CD4-positive, alpha-beta T cell treated with Interleukin-12 subunit alpha and Interleukin-12 subunit beta, for 1 hour (primary cell): ENCODE data around the gene OR2V1.
"Not testable (repeated sequence)": the region's sequence is repeated elsewhere in the genome, so short reads cannot be mapped to it uniquely, and the experiment has no call there.

Experiments
- DNase-seq: peaks from one replicate; pipeline ENCODE4 v3.0.0-alpha.2; 2020

OR2V1 gene

GRCh38 chr5:181127907-181128626 lies 2.9 kb downstream of the OR2V1 start:
- DNase-seq, result no peak

GRCh38 chr5:181127456-181127855 lies 3.5 kb downstream of the OR2V1 start:
- DNase-seq, result no peak

- DNase-seq, result no peak
Measured at GRCh38 chr5:181126841-181127240, 4.1 kb downstream of the OR2V1 start.

- no peak for DNase-seq
Measured at GRCh38 chr5:181124526-181124925, 6.4 kb downstream of the OR2V1 start.

GRCh38 chr5:181121675-181122561 lies 9.1 kb downstream of the OR2V1 start:
- no peak for DNase-seq

GRCh38 chr5:181120761-181121160 lies 10.2 kb downstream of the OR2V1 start:
- DNase-seq, result no peak

- DNase-seq, result no peak
Measured at GRCh38 chr5:181120306-181120705, 10.7 kb downstream of the OR2V1 start.

- DNase-seq, result no peak
Measured at GRCh38 chr5:181119105-181119504, 11.9 kb downstream of the OR2V1 start.

GRCh38 chr5:181118369-181118768 lies 12.6 kb downstream of the OR2V1 start:
- no peak for DNase-seq

- no peak for DNase-seq
Measured at GRCh38 chr5:181114844-181115778, 15.9 kb downstream of the OR2V1 start.

- no peak for DNase-seq
Measured at GRCh38 chr5:181114284-181114843, 16.6 kb downstream of the OR2V1 start.

- DNase-seq, result not testable (repeated sequence)
Measured at GRCh38 chr5:181113572-181113971, 17.4 kb downstream of the OR2V1 start.

- no peak for DNase-seq
Measured at GRCh38 chr5:181112476-181112875, 18.5 kb downstream of the OR2V1 start.

- DNase-seq, result no peak
Measured at GRCh38 chr5:181111010-181111409, 20.0 kb downstream of the OR2V1 start.

- no peak for DNase-seq
Measured at GRCh38 chr5:181109489-181110013, 21.4 kb downstream of the OR2V1 start.

GRCh38 chr5:181108578-181109165 lies 22.3 kb downstream of the OR2V1 start:
- no peak for DNase-seq

GRCh38 chr5:181107699-181108098 lies 23.3 kb downstream of the OR2V1 start:
- no peak for DNase-seq

GRCh38 chr5:181105391-181106025 lies 25.5 kb downstream of the OR2V1 start:
- DNase-seq, result no peak

GRCh38 chr5:181104606-181105390 lies 26.2 kb downstream of the OR2V1 start:
- DNase-seq, result not testable (repeated sequence)

- not testable (repeated sequence) for DNase-seq
Measured at GRCh38 chr5:181104259-181104568, 26.8 kb downstream of the OR2V1 start.
